H9 (cell line): Measurements from ENCODE around the gene MAPKAPK2. TPM values are rescaled to one million over a fixed set of nuclear protein-coding genes. Genes with fewer than 3 reads are reported as not detected.

Source experiments
- DNase-seq: peaks from one replicate; pipeline ENCODE4 v3.0.0-alpha.2; 2017
- H2AFZ ChIP-seq: one replicate; pipeline ENCODE4 v1.6.1; 2013; ENCODE audit warnings: mild to moderate bottlenecking, low read length, control low read depth, moderate library complexity
- H2AK5ac ChIP-seq: 2 replicates; pipeline ENCODE4 v1.6.1; 2013; ENCODE audit warnings: low read length, control low read depth, mixed read lengths; ENCODE audit not compliant: insufficient read length
- H2BK120ac ChIP-seq: one replicate; pipeline ENCODE4 v1.6.1; 2013; ENCODE audit warnings: low read depth, mild to moderate bottlenecking, low read length, control low read depth, inconsistent platforms; ENCODE audit not compliant: poor library complexity, severe bottlenecking
- H2BK12ac ChIP-seq: 2 replicates; pipeline ENCODE4 v1.6.1; 2013; ENCODE audit warnings: low read length, control low read depth, mixed read lengths, low read depth; ENCODE audit not compliant: insufficient read length
- H2BK15ac ChIP-seq: 2 replicates; pipeline ENCODE4 v1.6.1; 2013; ENCODE audit warnings: low read depth, low read length, control low read depth
- H2BK20ac ChIP-seq: one replicate; pipeline ENCODE4 v1.6.1; 2013; ENCODE audit warnings: low read depth, mild to moderate bottlenecking, low read length, control low read depth, inconsistent platforms; ENCODE audit not compliant: poor library complexity, severe bottlenecking
- H2BK5ac ChIP-seq: 2 replicates; pipeline ENCODE4 v1.6.1; 2013; ENCODE audit warnings: low read length, control low read depth, mixed read lengths; ENCODE audit not compliant: insufficient read length
- H3K14ac ChIP-seq: 2 replicates; pipeline ENCODE4 v1.6.1; 2013; ENCODE audit warnings: low read length, control low read depth; ENCODE audit not compliant: insufficient read depth
- H3K18ac ChIP-seq: 2 replicates; pipeline ENCODE4 v1.6.1; 2013; ENCODE audit warnings: low read depth, mild to moderate bottlenecking, mixed read lengths, low read length, control low read depth; ENCODE audit not compliant: insufficient read length
- H3K23ac ChIP-seq: 2 replicates; pipeline ENCODE4 v1.6.1; 2013; ENCODE audit warnings: low read length, control low read depth, mixed read lengths, low read depth; ENCODE audit not compliant: insufficient read length
- H3K23me2 ChIP-seq: 2 replicates; pipeline ENCODE4 v1.6.1; 2013; ENCODE audit warnings: low read depth, mild to moderate bottlenecking, mixed read lengths, low read length, control low read depth; ENCODE audit not compliant: insufficient read length, poor library complexity, severe bottlenecking
- H3K27ac ChIP-seq: 2 replicates; pipeline ENCODE4 v1.5.1; 2013; ENCODE audit warnings: low read length, control low read depth, mixed read lengths, low read depth; ENCODE audit not compliant: insufficient read length
- H3K27me3 ChIP-seq: 2 replicates; pipeline ENCODE4 v1.6.1; 2013; ENCODE audit warnings: low read length, control low read depth, inconsistent platforms; ENCODE audit not compliant: insufficient read depth
- H3K4ac ChIP-seq: 2 replicates; pipeline ENCODE4 v1.6.1; 2013; ENCODE audit warnings: low read depth, mild to moderate bottlenecking, control low read depth, inconsistent platforms, low read length, moderate library complexity
- H3K4me1 ChIP-seq: 2 replicates; pipeline ENCODE4 v1.6.1; 2013; ENCODE audit warnings: low read length, control low read depth, inconsistent platforms; ENCODE audit not compliant: insufficient read depth
- H3K4me2 ChIP-seq: 2 replicates; pipeline ENCODE4 v1.6.1; 2013; ENCODE audit warnings: low read length, control low read depth, mixed read lengths; ENCODE audit not compliant: insufficient read length, insufficient read depth
- H3K56ac ChIP-seq: 2 replicates; pipeline ENCODE4 v1.6.1; 2013; ENCODE audit warnings: low read depth, mild to moderate bottlenecking, mixed read lengths, low read length, control low read depth; ENCODE audit not compliant: insufficient read length
- H3K79me1 ChIP-seq: 2 replicates; pipeline ENCODE4 v1.6.1; 2013; ENCODE audit warnings: low read depth, mild to moderate bottlenecking, moderate library complexity, low read length, control low read depth, inconsistent platforms; ENCODE audit not compliant: insufficient read depth, poor library complexity, severe bottlenecking
- H3K79me2 ChIP-seq: 2 replicates; pipeline ENCODE4 v1.6.1; 2013; ENCODE audit warnings: low read length, control low read depth, inconsistent platforms; ENCODE audit not compliant: insufficient read depth
- H3K9ac ChIP-seq: 2 replicates; pipeline ENCODE4 v1.6.1; 2013; ENCODE audit warnings: low read length, control low read depth, mixed read lengths; ENCODE audit not compliant: insufficient read length; ENCODE audit errors: extremely low read depth
- H3K9me3 ChIP-seq: one replicate; pipeline ENCODE4 v1.6.1; 2013; ENCODE audit warnings: low read depth, low read length, inconsistent platforms; ENCODE audit not compliant: control insufficient read depth
- H3T11ph ChIP-seq: one replicate; pipeline ENCODE4 v1.6.1; 2013; ENCODE audit warnings: mild to moderate bottlenecking, low read length, control low read depth, inconsistent platforms
- H4K20me1 ChIP-seq: one replicate; pipeline ENCODE4 v1.6.1; 2013; ENCODE audit not compliant: control insufficient read depth, insufficient read length, insufficient read depth
- H4K5ac ChIP-seq: 2 replicates; pipeline ENCODE4 v1.6.1; 2013; ENCODE audit warnings: low read depth, mild to moderate bottlenecking, mixed read lengths, low read length, control low read depth; ENCODE audit not compliant: insufficient read length
- H4K8ac ChIP-seq: replicated peaks from 2 replicates; pipeline ENCODE4 v1.6.1; 2013; ENCODE audit warnings: low read length, control low read depth, mixed read lengths, low read depth; ENCODE audit not compliant: insufficient read length
- H4K91ac ChIP-seq: 2 replicates; pipeline ENCODE4 v1.6.1; 2013; ENCODE audit warnings: low read depth, mild to moderate bottlenecking, moderate library complexity, mixed read lengths, low read length, control low read depth; ENCODE audit not compliant: insufficient read length
- H3K27ac Mint-ChIP-seq, 3 experiments: 2 replicates in 2 of 3; 3 replicates in 1 of 3; pipeline ENCODE4 v1.8.0; 2020 to 2021; ENCODE audit warnings: mixed read lengths in 3 of 3, mild to moderate bottlenecking in 1 of 3, moderate library complexity in 1 of 3
- H3K27me3 Mint-ChIP-seq: 2 replicates; pipeline ENCODE4 v1.8.0; 2021; ENCODE audit warnings: low read depth, mild to moderate bottlenecking, moderate library complexity, mixed read lengths
- H3K36me3 Mint-ChIP-seq, 3 experiments: 2 replicates in 2 of 3; 3 replicates in 1 of 3; pipeline ENCODE4 v1.8.0; 2020 to 2021; ENCODE audit warnings: low read depth in 3 of 3, mixed read lengths in 3 of 3; ENCODE audit not compliant: insufficient read depth in 1 of 3
- H3K4me1 Mint-ChIP-seq, 2 experiments: 2 replicates each; pipeline ENCODE4 v1.8.0; 2020; ENCODE audit warnings: mixed read lengths in 2 of 2
- H3K4me3 Mint-ChIP-seq, 2 experiments: 2 replicates in 1 of 2; 3 replicates in 1 of 2; pipeline ENCODE4 v1.8.0; 2020 to 2021; ENCODE audit warnings: mild to moderate bottlenecking in 2 of 2, mixed read lengths in 2 of 2, moderate library complexity in 1 of 2
- H3K9me3 Mint-ChIP-seq, 2 experiments: 2 replicates in 1 of 2; 3 replicates in 1 of 2; pipeline ENCODE4 v1.8.0; 2020; ENCODE audit warnings: mild to moderate bottlenecking in 2 of 2, mixed read lengths in 2 of 2, moderate library complexity in 1 of 2
- WGBS: extraction: QIAGEN DNeasy Blood & Tissue Kit; methylation state at CpG from one replicate; pipeline ENCODE4 v1.1.7; 2013; ENCODE audit warnings: missing lambda C conversion rate, low lambda C conversion rate, mixed read lengths; ENCODE audit not compliant: insufficient read length; ENCODE audit errors: extremely low coverage; 5-methylcytosine and 5-hydroxymethylcytosine counted together
- total RNA-seq: library from RNA; stranded (reverse); gene quantifications from 2 replicates; pipeline ENCODE4 v1.2.1, GENCODE V29; 2021
- TF ChIP-seq, protein P1 (sequence below): fragments of 200-600 bp; sonication (generic); conservative IDR thresholded peaks from 3 replicates; pipeline ENCODE4 v1.8.0; 2021; ENCODE audit warnings: antibody characterized with exemption, mild to moderate bottlenecking

MAPKAPK2 gene
- total RNA-seq, 1 experiment from 2014 or later, result 50.1 TPM

DNA sequence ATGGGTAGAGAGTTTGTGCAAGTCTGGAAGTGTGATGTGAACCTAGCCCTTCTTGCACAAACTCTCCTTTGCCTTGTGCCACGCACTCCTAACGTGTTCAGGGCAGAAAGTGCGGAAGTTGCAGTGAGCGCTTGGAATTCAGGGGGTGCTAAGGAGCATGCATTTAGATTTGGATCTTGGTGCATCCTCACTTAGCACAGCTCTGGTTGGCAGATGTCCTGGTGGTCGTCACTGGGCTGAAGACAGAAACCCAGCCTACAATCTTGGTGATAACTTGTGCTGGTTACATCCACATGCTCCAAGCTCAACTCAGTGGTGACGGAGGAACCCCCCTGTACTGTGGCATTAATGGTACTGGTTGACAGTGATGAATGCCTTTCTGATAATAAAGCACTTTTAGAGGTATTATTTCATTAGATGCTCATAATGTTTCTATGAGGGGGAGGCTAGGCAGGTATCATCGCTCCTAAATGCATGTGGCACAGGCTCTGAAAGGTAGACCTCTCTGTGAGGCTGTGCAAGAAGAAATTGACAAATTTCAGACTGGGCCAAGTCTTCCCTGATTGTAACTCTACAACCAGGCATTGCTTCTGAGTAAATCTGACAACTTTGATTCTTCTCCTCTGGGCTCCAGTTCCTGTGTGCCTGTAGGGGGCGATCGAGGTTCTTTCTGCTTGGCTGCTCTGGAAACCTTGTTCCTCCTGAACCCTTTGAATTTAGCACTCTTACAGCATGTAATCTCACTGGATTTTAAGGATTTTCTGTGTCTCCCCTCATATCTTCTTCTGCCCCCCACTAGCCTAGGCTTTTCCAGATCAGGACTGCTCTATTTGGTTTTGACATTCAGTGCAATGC lies 40.6 kb downstream of the MAPKAPK2 start:
- H3K4me2 ChIP-seq, result no peak overlapping the region
- H3K9ac ChIP-seq, result no peak overlapping the region
- TF ChIP-seq, protein P1, sequence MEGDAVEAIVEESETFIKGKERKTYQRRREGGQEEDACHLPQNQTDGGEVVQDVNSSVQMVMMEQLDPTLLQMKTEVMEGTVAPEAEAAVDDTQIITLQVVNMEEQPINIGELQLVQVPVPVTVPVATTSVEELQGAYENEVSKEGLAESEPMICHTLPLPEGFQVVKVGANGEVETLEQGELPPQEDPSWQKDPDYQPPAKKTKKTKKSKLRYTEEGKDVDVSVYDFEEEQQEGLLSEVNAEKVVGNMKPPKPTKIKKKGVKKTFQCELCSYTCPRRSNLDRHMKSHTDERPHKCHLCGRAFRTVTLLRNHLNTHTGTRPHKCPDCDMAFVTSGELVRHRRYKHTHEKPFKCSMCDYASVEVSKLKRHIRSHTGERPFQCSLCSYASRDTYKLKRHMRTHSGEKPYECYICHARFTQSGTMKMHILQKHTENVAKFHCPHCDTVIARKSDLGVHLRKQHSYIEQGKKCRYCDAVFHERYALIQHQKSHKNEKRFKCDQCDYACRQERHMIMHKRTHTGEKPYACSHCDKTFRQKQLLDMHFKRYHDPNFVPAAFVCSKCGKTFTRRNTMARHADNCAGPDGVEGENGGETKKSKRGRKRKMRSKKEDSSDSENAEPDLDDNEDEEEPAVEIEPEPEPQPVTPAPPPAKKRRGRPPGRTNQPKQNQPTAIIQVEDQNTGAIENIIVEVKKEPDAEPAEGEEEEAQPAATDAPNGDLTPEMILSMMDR, result peak; percentile 74
- WGBS, result no CpG with 5 or more reads among the region's 9 CpGs
- H2AFZ ChIP-seq, result no peak overlapping the region
- no peaks in the 10 kb centered on the region; the same call in 1 of the 2 replicates for H3K27me3 Mint-ChIP-seq
- no peak overlapping the region for H2AK5ac ChIP-seq
- no peaks in the 10 kb centered on the region for H3K23me2 ChIP-seq
- H3K14ac ChIP-seq, result no peak overlapping the region
- no peak overlapping the region for H3K56ac ChIP-seq
- no peak overlapping the region for H3K4ac ChIP-seq
- no peak overlapping the region for H2BK5ac ChIP-seq
- H3K9me3 Mint-ChIP-seq, result no peaks in the 10 kb centered on the region
- H3K18ac ChIP-seq, result no peak overlapping the region
- peaks cover 2% of the 10 kb centered on the region; the same call in 1 of the 2 replicates for H3K4me1 ChIP-seq
- no peaks in the 10 kb centered on the region for H3K27me3 ChIP-seq
- H3K4me1 Mint-ChIP-seq, result peaks cover 26 to 31% of the 10 kb centered on the region in 2 experiments
- no peak overlapping the region for H3T11ph ChIP-seq
- H3K79me1 ChIP-seq, result no peaks in the 10 kb centered on the region
- H3K36me3 Mint-ChIP-seq, result peaks cover 0 to 15% (median 14%) of the 10 kb centered on the region in 3 experiments; a peak in 5 of 7 replicates
- no peak overlapping the region for H2BK12ac ChIP-seq
- H4K91ac ChIP-seq, result no peak overlapping the region
- peak; percentile 73 for DNase-seq
- no peaks in the 10 kb centered on the region for H3K9me3 ChIP-seq
- H3K27ac ChIP-seq, result no peak overlapping the region
- no peaks in the 10 kb centered on the region for H3K79me2 ChIP-seq
- no peak overlapping the region for H2BK15ac ChIP-seq
- H3K27ac Mint-ChIP-seq, result peak overlapping the region in 1 of 3 experiments; percentile 28; a peak in 1 of 7 replicates
- no peak overlapping the region for H2BK20ac ChIP-seq
- H2BK120ac ChIP-seq, result no peak overlapping the region
- H3K4me3 Mint-ChIP-seq, result no peak overlapping the region
- H3K23ac ChIP-seq, result no peak overlapping the region
- H4K8ac ChIP-seq, result peak overlapping the region; percentile 11
- H4K5ac ChIP-seq, result no peak overlapping the region
- H4K20me1 ChIP-seq, result no peaks in the 10 kb centered on the region
